Stimulated activated CD8-positive, alpha-beta memory T cell treated with anti-CD3 and anti-CD28 coated beads, Interleukin-12 subunit alpha, Interleukin-12 subunit beta, amount 100 ng/mL, for 24 hours (primary cell): ENCODE data around the gene CLK3.
A peak's percentile ranks its signal among the peaks of the same experiment; 100 is the strongest.
"Not testable (repeated sequence)": the region's sequence is repeated elsewhere in the genome, so short reads cannot be mapped to it uniquely, and the experiment has no call there.

Experiments used
- DNase-seq: peaks from one replicate; pipeline ENCODE4 v3.0.0-alpha.2; 2020; ENCODE audit errors: extremely low read depth

CLK3 gene

GRCh38 chr15:74615508-74616365 is at the start of gene CLK3:
CLK3 (plus strand) TSS chr15:74615836; CDS start chr15:74619197, 3,361 bp downstream.
- DNase-seq = peak; percentile 92

- DNase-seq = no peak
These were observed 47.0 kb upstream of the CLK3 start for GRCh38 chr15:74568594-74568993.

GRCh38 chr15:74569731-74570070 is 45.9 kb upstream of the CLK3 start:
- no peak for DNase-seq

- DNase-seq = no peak
These were observed 44.4 kb upstream of the CLK3 start for GRCh38 chr15:74571191-74571590.

- DNase-seq = no peak
These were observed 41.6 kb upstream of the CLK3 start for GRCh38 chr15:74573987-74574386.

GRCh38 chr15:74578496-74578994 is 37.1 kb upstream of the CLK3 start:
- no peak for DNase-seq

GRCh38 chr15:74579001-74579400 is 36.6 kb upstream of the CLK3 start:
- DNase-seq = no peak

GRCh38 chr15:74580538-74581350 is 34.9 kb upstream of the CLK3 start:
- no peak for DNase-seq

GRCh38 chr15:74584204-74584603 is 31.4 kb upstream of the CLK3 start:
- no peak for DNase-seq

GRCh38 chr15:74584779-74585178 is 30.9 kb upstream of the CLK3 start:
- no peak for DNase-seq

GRCh38 chr15:74585191-74585590 is 30.4 kb upstream of the CLK3 start:
- no peak for DNase-seq

GRCh38 chr15:74585857-74586256 is 29.8 kb upstream of the CLK3 start:
- no peak for DNase-seq

GRCh38 chr15:74589826-74590225 is 25.8 kb upstream of the CLK3 start:
- no peak for DNase-seq

- DNase-seq = no peak
These were observed 23.4 kb upstream of the CLK3 start for GRCh38 chr15:74592222-74592621.

GRCh38 chr15:74593122-74593521 is 22.5 kb upstream of the CLK3 start:
- DNase-seq = no peak

- no peak for DNase-seq
These were observed 21.2 kb upstream of the CLK3 start for GRCh38 chr15:74594455-74594854.

- DNase-seq = no peak
These were observed 20.4 kb upstream of the CLK3 start for GRCh38 chr15:74595271-74595670.

GRCh38 chr15:74596736-74597135 is 18.9 kb upstream of the CLK3 start:
- not testable (repeated sequence) for DNase-seq

GRCh38 chr15:74597146-74597705 is 18.4 kb upstream of the CLK3 start:
- not testable (repeated sequence) for DNase-seq

GRCh38 chr15:74598126-74598842 is 17.4 kb upstream of the CLK3 start:
- peak; percentile 71 for DNase-seq

GRCh38 chr15:74599156-74599555 is 16.5 kb upstream of the CLK3 start:
- no peak for DNase-seq
